AG10803 (cell line): Measurements from ENCODE around the gene PARD3B.

Experiments used
- DNase-seq: peaks from one replicate; pipeline ENCODE4 v3.0.0; 2010; ENCODE audit warnings: low read depth
- H3K4me3 ChIP-seq: 2 replicates; pipeline ENCODE4 v1.5.1; 2011; ENCODE audit warnings: mild to moderate bottlenecking, low read length, control low read depth
- CTCF ChIP-seq: conservative IDR thresholded peaks from 2 replicates; pipeline ENCODE4 v1.5.1; 2011; ENCODE audit warnings: mild to moderate bottlenecking, low read length, control low read depth, inconsistent platforms

The PARD3B gene

GRCh38 chr2:205642599-205643356 lies 1097.5 kb downstream of the PARD3B start:
- DNase-seq: no peak
- TF ChIP-seq CTCF: no peak
- no peak overlapping the region for H3K4me3 ChIP-seq

DNA sequence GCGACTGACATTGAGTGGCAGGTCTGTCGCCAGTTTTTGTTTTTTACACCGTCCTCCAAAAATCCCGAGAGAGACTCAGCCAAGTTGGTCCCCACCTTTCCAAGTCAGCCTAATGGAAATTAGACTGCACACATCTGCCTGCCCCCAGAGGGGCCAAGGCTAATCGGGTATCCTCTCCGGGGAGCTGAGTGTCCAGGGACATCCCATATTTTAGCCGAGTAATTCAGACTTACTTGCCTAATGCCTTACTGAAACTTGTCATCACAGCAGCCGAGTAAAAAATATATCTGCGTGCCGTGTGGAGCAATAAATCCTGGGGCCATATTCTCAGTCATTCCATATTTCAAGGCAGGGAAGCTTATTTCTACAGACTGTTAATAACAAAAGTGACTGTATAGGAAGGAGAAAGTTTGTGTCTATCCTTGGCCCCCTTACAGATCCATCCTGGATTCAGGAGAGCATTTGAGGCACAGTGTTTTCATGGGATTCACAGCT lies 1098.2 kb downstream of the PARD3B start:
- DNase-seq: no peak
- no peak overlapping the region for H3K4me3 ChIP-seq
- TF ChIP-seq CTCF: no peak

DNA sequence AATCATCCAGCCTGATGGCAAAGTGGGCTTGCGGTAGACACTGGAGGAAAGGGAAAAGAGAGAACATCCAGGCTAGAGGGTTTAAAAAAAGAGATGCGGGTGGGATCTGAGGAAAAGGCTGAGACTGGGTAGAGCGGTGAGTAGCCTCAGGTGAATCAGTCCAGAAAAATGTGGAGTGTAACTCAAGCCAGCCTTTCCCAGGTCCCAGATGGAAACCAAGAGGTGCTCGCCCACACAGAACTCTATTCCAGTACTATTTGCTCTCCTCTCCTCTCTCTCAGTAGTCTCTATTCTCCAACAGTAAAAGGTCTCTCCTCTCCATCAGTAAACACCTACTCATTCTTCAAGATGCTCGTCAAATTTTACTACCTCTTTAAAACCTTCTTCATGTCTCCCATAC lies 1098.7 kb downstream of the PARD3B start:
- TF ChIP-seq CTCF: no peak
- no peak for DNase-seq
- no peak overlapping the region for H3K4me3 ChIP-seq

DNA sequence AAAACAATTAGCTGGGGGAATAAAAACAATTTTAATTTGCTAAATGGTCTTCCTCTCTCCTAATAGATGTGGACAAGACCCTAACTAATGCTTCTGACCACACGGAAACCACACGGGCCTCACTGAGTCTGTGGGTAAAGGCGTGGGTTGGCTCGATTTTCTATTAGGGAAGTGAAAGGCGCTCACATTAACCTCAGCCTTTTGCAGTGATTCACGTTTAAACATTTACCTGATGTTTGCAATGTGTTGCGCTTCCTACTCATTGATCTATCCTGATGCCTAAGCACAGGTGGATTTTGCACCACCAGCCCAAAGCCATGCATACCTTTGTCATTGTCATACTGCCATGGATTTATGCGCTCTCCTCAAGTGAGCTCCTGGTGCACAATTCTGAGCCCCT lies 1101.4 kb downstream of the PARD3B start:
- TF ChIP-seq CTCF: no peak
- no peak for DNase-seq
- no peak overlapping the region for H3K4me3 ChIP-seq

GRCh38 chr2:205650450-205650849 lies 1105.2 kb downstream of the PARD3B start:
- TF ChIP-seq CTCF: no peak
- DNase-seq: peak; percentile 95
- no peak overlapping the region for H3K4me3 ChIP-seq

DNA sequence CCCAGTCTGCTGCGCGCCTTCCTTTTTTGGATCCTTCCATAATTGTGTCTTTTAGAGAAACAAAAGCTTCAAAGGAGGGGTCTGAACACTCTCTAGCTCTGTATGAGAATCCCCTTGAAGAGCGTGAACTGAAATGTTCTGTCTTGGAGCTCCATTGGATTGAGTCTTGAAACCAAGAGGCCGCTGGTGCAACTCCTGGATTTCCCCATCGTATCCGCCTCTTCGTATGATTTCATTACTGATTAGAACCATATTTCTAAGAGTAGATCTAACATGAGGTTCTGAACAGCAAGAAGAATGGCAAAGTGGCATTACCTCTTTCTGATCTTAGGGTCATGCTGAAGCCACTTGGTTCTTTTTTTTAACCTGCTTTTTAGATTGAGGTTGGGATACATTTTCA lies 1105.7 kb downstream of the PARD3B start:
- no peak overlapping the region for H3K4me3 ChIP-seq
- no peak for TF ChIP-seq CTCF
- peak; percentile 37 for DNase-seq

DNA sequence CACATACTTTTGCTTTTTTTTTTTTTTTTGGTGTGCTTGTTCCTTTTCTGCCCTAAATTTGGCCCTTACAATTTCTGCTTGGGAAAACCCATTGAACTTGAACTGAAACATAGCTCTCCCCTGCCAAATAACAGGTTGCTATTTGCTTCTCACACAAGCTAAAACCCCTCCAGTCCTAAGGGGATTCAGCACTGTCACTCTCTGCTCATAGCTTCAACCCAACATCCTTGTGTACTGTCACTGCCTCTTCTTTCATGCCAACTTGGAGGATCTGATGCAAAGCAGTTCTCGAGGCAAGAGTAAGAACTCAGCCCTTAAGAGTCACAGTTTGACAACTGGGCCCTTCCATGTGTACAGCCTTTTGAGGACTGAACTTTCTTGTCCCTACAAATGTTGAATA lies 1106.4 kb downstream of the PARD3B start:
- TF ChIP-seq CTCF: no peak
- DNase-seq: no peak
- H3K4me3 ChIP-seq: no peak overlapping the region
